Glomerular visceral epithelial cell (primary cell): ENCODE measurements around the gene MNDA.

Experiments used
- DNase-seq: peaks from one replicate; pipeline ENCODE4 v3.0.0-alpha.2; 2016; ENCODE audit errors: extremely low spot score

The MNDA gene

GRCh38 chr1:158830904-158831507 is at the start of gene MNDA:
TSS of gene MNDA (plus strand) at chr1:158831351. CDS start at chr1:158842154, 10,803 bp downstream.
- DNase-seq = no peak

DNA sequence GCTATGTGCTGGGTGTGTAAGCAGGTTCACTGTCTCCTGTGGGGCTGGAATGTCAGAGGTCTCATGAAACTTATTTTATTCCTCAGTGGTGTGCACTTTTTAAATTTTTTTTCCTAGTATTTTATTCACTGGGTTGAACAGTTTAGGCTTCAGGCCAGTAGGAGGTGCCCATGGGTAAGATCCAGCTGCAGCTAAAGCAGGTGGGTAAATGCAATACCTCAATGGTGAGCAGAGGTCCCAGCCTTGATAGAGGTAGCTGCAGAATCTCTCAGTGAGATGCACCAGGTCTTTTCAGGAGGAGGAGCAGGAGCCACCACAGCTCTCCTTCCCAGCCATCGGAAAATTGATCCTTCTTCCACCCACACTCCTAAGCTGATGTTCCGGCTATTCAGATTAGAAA is 37.5 kb upstream of the MNDA start:
- no peak for DNase-seq

GRCh38 chr1:158794247-158794646 is 36.9 kb upstream of the MNDA start:
- no peak for DNase-seq

DNA sequence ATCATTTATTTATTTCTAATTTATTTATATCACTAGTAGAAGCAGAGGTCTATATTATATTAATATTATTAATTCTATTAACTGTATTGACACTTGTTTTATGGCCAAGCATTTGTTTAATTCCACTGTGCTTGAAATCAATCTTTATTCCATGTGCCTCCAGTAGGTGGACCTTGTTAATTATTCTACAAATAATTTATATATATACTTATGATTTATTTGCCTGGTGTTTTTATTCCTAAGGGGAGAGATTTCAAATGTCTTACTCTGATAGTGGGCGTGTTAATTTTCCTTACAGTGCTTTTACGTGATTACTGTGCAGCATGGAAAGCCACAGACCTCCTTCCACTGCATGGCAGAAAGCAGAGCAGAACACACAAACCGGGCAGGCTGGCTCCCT is 32.6 kb upstream of the MNDA start:
- DNase-seq = no peak

GRCh38 chr1:158799689-158800088 is 31.5 kb upstream of the MNDA start:
- no peak for DNase-seq

DNA sequence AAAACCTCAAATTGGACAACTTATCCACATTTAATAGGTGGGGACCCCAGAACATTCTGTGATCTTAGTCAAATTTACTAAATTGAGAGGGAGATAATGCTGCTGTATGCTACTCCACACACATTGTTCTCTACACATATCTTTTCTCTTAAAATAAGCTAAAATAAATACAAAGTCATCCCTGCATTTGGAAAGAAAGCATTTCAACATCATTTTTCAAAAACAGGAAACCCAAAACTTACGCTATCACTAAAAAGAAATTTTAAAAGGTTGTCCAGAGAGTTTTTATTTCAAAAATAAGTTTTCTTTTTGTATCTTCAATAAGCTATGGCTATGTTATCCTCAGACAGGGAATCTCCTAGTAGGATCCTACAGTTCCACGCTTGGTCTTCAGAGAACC is 30.6 kb upstream of the MNDA start:
- DNase-seq = no peak

- DNase-seq = no peak
Measured at GRCh38 chr1:158801396-158801795, 29.8 kb upstream of the MNDA start.

GRCh38 chr1:158803678-158804077 is 27.5 kb upstream of the MNDA start:
- DNase-seq = no peak

GRCh38 chr1:158806916-158807536 is 24.1 kb upstream of the MNDA start:
- no peak for DNase-seq

- no peak for DNase-seq
Measured at GRCh38 chr1:158809256-158809655, 21.9 kb upstream of the MNDA start.

- no peak for DNase-seq
Measured at GRCh38 chr1:158809862-158810261, 21.3 kb upstream of the MNDA start.

- DNase-seq = no peak
Measured at GRCh38 chr1:158810311-158810710, 20.8 kb upstream of the MNDA start.

- no peak for DNase-seq
Measured at GRCh38 chr1:158812336-158812735, 18.8 kb upstream of the MNDA start.

- no peak for DNase-seq
Measured at GRCh38 chr1:158813164-158813563, 18.0 kb upstream of the MNDA start.

GRCh38 chr1:158814970-158815369 is 16.2 kb upstream of the MNDA start:
- no peak for DNase-seq

DNA sequence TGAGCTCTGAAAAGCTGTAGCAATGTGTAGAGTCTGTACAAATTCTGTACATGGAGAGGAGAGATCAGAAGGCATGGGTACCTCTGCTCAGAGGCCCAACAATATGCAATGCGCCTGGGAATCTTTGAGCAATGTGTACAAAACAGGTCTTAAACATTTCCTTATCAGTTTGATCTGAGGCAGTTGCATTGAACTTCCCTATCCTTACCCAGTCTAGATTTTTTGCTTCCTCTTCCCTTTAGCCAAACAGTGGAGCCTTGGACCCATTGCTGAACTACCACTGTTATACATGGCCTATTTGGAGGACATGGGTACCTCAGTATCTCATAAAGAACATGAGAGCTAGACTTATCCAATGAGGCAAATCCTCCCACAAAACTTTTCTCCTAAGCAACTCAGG is 12.6 kb upstream of the MNDA start:
- no peak for DNase-seq

DNA sequence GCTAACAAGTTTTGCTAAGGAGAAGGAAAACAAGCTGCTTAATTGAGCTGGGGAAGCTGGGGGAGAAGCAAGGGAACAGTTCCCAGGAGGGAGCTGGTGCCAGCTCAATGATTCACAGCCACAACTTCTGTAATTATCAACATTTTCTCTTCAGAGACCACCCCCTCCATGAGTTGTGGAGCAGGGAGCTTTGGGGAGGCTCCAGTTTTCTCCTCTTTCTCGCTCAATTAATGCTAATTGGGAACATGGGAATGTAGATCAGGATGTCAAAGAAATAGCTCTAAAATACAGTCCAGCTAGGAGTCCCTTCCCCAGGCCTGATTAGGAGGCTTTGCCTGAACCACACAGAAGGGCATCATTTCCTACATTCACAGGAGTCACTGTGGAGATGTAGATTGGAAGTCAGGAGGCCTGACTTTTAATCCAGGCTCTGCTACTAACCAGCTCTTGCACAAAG is 12.1 kb upstream of the MNDA start:
- DNase-seq = no peak

- no peak for DNase-seq
Measured at GRCh38 chr1:158819461-158820443, 11.4 kb upstream of the MNDA start.

- DNase-seq = no peak
Measured at GRCh38 chr1:158821723-158822122, 9.4 kb upstream of the MNDA start.

- no peak for DNase-seq
Measured at GRCh38 chr1:158830074-158830677, 975 bp upstream of the MNDA start.

DNA sequence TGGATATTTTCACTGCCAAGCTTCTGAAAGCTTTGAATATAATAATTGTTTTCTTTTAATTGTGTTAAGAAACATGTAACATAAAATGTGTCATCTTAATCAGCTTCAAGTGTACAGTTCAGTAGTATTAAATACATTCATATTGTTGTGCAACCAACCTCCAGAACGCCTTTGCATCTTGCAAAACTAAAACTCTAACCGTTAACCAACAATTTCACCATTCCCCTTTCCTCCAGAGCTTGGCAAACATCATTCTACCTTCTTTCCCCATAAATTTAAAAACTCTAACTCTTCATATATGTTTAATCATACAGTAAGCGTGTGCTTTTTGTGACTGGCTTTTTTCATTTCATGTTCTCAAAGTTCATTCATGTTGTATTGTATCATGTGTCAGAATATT is 2.1 kb downstream of the MNDA start:
- DNase-seq = no peak

- DNase-seq = no peak
Measured at GRCh38 chr1:158836038-158836437, 4.9 kb downstream of the MNDA start.
